GM21825 (cell line): Measurements from ENCODE around the gene ACADVL.

Source experiments
- ATAC-seq: cut with Tn5 transposase; IDR thresholded peaks from one replicate; pipeline ENCODE4 v1.9.1; 2021; ENCODE audit warnings: mild to moderate bottlenecking, moderate library complexity; ENCODE audit not compliant: unreplicated experiment

ACADVL gene

DNA sequence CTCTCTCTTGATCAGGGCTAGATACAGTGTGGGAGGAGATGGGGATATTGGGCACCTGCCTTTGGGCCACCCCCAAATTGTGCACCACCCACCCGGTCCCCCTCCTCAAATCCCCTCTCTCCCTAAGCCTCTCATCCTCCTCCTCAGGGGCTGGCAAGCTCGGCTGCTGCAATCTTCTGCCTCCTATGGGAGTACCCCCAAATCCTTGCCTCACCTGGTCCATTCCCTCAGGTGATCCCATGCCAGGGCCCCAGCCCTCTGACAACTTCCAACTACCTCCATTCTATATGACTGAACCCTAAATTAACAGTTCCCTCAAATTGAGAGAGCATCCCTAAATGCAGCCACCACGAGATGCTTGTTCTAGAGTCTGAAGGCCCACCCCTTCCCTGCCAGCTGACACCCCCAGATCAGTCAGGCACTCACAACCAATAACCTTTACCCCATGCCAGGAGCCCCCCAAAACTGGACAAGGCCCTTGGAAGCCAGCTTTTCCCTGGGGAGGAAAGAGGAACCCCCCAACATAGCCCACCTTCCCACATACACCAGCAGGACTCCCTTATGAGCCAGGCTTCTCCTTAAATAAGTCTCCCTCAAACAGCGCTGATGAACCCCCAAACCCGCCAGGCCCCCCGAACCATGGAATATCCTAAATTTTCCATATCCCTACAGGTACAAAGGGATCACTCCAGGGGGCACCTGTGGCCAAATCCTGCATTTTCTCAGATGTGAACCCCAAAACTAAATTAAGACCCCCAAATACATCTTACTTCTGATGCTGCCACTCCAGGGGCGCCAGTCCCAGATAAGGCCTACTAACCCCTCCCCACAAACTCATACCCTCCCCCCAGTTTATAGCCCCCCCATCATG lies 3.3 kb upstream of the ACADVL start:
- ATAC-seq: no peak

DNA sequence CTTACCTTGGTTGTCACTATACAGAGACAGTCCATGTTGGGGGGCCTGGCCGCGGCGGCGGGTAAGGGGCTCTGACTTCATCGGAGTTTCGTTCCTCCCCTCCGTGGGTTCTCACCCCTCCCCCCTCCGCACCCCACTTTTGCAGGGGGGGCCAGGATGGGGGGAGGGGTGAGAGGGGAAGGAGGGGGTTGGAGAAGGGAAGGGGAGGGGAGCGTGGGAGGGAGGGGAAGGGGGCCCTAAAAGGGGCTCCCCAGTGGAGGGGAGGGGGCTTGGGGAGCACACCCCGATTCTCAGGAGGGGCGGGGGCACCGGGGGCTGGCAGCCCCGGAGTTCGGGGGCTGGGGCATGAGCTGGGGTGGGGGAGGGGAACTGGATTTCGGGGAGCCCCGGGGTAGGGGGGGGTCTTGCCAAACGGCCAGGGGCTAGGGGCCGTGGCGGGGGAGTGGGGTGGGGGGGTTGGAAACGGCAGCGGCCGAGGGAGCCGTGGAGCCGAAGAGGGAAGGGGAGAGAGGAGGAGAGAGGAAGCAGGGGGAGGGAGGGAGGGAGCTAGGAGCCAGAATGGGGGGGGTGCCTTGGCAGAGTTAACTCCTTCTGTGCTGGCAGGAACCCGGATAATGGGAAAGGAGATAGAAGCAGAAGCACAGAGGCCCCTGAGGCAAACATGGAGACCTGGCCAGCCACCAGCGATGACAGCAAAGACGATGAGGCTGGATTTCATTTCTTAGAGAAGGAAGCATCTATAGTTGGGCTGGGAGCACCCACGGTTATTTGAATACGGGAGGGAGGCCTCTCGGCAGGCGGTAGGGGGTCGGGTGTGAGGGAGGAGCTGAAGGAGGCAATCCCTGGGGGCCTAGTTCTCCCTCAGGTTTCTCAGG lies 2.4 kb upstream of the ACADVL start:
- no peak for ATAC-seq

DNA sequence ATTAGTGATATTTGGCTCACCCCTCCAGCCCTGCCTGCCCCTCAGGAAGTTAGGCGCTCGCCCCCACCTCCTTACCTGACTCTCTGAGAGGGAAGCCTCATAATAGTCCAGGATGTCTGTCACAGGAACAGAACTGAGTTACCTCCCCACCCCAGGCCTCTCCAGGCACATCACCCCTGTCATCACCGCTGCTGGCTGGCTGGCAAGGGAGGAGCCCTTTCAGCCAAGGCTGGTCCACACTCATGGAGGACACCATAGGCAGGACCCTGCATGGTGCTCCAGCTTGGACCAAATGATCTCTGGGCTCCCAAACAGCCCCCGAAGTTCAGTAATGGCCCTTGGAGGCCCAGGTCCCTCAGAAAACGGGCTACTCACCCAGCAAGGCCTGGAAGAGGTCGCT lies 1.6 kb upstream of the ACADVL start:
- ATAC-seq: no peak

DNA sequence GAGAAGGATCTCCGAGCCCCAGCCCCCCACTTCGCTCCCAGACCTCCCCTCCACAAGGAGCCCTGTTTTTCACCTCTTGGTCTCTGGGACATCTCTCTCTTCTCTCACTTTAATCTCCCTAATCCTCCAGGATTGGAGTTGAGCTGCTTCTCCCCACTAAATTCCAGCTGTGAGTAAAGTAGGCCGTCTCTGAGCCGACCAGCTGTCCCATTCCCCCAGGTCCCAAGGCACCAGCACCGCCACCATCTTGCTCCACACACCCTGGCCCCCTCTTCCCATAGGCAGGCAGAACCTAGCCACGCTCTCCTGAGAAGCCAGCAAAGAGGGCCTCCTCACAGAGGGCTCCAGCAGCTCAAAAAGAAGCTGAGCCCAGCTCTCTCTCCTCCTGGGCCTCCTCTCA lies 980 bp upstream of the ACADVL start:
- no peak for ATAC-seq

DNA sequence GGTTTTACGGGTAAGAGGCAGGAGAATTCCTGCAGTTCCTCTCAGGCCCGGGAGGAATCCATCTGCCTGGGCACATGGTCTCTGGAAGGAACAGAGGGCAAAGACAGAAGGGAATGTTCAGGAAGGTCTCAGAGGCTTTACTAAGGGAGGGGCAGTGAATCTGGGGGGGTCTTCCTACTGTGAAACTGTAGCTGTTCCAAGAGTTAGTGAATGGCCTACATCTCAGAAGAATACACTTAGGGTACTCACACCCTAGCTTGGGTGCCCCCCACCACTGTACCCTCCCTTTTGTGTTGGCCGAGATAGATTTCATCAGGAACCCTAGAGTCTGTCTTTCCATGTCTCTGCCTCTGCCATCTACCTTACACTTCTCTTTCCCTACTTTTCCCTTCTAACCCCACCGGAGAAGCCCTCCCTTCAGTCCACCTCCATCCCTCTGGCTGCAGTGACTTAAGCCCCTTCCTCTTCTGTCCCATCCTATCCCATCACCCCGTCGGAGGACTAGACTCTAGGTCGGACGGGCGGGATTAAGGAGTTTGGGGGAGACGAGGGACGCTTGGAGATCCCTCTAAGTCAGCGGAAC lies 418 bp upstream of the ACADVL start:
- no peak for ATAC-seq

DNA sequence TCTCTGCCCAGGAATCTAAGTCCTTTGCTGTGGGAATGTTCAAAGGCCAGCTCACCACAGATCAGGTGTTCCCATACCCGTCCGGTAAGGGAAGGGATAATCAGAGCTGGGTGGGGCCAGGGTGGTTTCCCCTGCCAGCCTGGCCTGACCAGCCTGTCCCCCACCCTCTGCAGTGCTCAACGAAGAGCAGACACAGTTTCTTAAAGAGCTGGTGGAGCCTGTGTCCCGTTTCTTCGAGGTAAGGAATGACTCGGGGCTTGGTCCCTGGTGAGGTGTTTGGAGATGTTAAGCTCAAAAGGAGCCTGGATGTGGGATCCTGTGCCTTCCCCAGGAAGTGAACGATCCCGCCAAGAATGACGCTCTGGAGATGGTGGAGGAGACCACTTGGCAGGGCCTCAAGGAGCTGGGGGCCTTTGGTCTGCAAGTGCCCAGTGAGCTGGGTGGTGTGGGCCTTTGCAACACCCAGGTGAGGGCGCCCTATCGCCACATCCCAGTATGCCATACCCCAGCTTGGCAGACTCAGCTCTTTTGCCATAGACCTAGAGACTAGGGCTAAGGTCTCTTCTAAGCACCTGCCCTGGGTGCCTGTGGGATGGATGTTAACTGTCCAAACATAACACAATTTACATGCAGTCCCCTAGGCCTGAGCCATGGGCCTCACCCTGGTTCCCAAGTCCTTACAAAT lies 997 bp downstream of the ACADVL start:
- no peak for ATAC-seq

DNA sequence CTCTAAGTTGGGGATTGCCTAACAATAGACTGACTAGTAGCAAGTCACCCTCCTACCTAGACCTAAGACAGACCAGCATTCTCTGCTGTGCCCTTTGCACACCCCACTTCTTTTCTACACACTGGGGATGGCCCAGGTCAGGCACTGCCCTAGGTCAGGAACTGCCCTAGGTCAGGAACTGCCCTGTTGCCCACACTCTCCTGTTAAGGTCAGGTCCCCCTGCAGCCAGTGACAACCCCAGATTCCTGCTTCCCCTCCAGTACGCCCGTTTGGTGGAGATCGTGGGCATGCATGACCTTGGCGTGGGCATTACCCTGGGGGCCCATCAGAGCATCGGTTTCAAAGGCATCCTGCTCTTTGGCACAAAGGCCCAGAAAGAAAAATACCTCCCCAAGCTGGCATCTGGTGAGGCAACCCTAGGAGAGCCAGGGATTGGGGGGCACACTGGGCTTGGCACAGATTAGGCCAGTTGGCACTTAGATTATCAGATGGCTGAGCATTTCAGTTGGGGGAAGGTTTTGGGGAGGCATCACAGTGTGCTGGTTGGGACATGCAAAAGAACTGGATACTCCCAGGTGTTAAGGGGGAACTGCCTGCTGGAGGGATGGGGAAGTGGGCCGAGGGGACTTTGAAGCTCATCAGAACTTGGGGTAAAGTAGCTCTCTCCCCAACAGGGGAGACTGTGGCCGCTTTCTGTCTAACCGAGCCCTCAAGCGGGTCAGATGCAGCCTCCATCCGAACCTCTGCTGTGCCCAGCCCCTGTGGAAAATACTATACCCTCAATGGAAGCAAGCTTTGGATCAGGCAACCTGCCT lies 1.7 kb downstream of the ACADVL start:
- ATAC-seq: no peak

DNA sequence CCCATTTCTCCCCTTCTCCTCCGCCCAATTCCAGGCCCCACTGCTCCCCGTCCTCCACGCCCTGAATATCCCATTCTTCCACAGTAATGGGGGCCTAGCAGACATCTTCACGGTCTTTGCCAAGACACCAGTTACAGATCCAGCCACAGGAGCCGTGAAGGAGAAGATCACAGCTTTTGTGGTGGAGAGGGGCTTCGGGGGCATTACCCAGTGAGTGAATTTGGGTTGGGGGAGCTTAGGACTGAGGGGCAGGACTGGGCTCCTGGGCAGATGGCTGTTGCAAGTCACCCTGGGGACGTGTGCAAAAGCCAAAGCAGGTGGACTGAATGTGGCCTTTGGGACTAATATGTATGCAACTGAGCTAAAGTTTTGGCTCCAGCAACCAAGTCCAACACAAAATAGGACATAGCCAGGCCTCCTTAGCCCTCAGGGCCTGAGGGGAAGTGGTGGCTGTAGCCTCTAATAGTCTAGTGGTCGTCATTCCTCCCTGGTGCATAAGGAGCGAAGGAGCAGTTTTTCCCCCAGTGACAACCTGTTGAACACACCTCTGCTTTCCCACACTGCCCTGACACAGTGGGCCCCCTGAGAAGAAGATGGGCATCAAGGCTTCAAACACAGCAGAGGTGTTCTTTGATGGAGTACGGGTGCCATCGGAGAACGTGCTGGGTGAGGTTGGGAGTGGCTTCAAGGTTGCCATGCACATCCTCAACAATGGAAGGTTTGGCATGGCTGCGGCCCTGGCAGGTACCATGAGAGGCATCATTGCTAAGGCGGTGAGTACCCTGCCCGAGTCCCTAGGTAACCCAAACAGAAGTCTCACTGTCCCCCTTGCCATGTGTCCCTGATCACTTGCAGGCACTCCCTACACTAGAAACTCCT lies 2.6 kb downstream of the ACADVL start:
- ATAC-seq: no peak

DNA sequence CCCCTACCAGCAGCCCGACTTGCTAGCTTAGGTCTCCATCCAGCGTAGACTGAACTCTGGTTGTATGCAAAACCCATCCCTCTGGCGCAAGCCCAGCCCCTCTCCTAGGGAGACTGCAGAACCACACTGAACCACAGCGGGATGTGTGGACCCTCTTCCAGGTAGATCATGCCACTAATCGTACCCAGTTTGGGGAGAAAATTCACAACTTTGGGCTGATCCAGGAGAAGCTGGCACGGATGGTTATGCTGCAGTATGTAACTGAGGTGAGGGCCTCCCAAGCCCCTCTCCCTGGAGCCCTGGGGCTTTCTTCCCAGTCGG lies 3.2 kb downstream of the ACADVL start:
- no peak for ATAC-seq

DNA sequence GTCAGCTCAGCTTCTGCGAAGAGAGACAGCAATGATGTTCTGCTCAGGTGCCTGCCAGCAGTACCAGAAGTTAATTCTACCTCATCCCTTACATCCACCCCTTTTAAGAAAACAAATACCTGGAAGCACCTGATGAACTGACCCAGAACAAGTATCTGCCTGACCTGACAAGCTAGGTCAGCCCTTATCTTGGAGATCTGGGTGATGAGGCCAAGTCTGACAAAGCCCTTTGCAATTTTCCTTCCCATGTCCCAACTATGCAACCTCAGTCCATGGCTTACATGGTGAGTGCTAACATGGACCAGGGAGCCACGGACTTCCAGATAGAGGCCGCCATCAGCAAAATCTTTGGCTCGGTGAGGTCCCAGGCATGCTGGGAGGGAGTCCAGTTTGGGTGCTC lies 3.6 kb downstream of the ACADVL start:
- no peak for ATAC-seq

DNA sequence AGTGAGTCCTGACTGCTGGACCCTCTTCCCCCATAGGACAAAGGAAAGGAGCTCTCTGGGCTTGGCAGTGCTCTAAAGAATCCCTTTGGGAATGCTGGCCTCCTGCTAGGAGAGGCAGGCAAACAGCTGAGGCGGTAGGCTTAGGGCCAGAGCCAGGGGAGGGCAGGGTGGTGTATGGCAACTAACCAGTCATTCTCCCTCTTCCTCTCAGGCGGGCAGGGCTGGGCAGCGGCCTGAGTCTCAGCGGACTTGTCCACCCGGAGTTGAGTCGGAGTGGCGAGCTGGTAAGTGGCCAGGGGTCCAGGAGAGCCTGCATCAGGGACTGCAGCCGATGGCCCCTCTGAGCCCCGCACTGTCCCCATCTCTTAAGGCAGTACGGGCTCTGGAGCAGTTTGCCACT lies 4.4 kb downstream of the ACADVL start:
- no peak for ATAC-seq

DNA sequence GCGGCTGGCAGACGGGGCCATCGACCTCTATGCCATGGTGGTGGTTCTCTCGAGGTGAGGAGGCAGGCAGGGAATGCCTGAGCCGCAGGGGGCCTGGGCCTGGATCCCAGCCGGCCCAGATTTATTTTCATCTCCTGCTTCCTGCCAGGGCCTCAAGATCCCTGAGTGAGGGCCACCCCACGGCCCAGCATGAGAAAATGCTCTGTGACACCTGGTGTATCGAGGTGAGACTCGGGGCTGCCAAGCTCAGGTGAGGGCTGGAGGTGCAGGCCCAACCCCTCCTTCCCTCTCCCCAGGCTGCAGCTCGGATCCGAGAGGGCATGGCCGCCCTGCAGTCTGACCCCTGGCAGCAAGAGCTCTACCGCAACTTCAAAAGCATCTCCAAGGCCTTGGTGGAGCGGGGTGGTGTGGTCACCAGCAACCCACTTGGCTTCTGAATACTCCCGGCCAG lies 4.9 kb downstream of the ACADVL start:
- ATAC-seq: no peak

DNA sequence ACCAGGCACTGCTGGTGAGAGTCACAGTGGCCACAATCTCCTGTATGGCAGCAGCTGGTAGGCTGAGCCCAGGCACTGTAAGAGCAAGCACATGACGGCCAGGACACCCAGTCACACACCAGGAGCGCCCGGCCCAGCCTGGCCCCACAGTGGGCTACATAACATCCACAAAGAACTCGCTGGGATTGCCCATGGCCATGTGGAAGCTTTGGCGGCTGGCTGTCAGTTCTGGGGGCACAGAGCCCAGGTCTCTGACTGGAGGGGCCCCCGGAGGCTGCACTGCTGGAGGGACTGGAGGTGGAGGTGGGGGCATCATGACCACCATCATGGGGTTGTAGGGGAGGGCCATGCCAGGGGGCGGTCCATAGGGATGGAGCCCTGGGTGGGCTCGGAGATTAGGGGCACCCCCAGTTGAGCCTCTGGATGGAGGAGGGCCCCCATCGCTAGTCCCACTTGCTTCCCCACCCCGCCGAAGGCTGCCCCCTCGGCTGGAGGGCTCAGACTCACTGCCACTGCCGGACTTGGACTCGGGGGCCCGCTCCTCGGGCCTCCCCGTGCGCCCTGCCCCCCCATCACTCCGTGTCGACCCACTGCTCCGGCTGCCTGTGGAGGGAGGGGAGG lies 6.1 kb downstream of the ACADVL start:
- no peak for ATAC-seq

DNA sequence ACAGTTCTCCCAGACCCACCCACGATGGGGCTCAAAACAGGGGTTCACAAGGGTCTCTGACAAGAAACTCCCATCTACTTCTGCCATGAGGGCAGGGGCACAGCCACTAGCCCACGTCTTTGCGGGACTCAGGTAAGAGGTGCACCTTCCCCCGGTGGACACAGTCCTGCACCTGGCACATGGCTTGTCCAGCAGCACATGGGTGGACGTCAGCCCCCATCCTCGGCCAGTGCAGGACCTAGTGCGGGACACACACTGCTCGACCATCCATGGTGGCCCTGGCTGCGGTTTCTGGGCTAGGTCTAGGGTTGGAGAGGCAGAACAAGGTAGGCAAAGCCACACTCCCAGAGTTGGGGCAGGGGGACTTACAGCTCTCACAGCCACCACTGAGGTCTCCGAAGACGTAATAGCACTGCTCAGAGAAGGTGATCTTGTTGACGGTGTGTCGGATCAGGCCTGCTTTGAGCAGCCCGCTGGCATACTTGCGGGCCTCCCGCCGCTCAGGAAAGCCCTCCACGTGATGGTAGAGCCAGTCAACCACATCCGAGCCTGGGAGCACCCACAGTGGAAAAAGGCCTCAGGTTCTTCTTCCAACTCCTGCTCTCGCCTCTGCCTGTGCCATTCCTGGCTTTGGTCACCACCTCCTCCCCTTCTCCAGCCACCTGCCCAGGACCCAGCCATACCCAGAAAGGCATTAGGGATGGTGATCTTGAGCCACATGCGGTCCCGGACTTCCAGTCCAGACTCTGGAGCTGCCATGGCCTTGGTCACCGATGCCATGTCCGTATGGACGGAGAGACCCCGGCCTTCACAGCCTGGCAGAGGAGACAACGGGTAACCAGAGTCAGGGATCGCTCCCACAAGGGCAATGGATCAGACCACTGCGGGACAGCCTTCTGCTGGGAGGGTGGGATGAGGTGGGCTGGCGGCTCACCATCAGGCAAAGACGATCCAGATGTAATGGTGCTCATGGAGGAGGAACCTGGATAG lies 7.3 kb downstream of the ACADVL start:
- ATAC-seq: no peak

DNA sequence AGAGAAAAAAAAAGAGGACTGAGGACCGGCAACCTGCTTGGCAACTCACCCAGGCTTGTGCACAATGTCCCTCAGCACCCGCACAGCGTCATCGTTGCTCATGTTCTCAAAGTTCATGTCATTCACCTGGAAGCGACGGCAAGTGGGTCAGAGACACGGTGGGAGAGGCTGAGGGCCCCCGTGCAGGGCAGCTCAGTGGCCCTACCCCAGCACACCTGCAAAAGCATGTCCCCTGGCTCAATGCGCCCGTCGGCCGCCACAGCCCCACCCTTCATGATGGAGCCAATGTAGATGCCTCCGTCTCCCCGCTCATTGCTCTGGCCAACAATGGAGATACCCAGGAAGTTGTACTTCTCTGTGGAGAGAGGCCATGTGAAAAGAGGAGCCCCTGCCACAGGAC lies 9.2 kb downstream of the ACADVL start:
- ATAC-seq: no peak

DNA sequence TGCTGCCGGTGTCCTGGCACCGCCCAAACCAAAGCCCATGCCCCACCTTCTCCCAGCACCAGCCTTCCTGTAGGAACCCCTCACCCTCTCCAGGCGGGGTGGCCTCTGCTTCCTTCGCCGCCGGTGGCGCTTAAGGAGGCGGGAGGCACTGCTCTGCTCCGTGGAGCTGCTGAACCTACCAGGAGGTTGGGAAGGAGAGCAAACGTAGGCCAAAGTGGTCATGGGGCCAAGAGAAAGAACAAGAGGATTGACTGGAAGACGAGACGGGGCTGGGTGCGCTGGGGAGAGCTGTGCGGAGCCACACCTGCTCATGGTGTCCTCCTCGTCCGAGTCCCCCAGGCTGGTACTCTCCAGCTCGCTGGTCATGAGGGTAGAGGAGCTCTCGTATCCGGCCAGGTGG lies 9.8 kb downstream of the ACADVL start:
- ATAC-seq: no peak

DNA sequence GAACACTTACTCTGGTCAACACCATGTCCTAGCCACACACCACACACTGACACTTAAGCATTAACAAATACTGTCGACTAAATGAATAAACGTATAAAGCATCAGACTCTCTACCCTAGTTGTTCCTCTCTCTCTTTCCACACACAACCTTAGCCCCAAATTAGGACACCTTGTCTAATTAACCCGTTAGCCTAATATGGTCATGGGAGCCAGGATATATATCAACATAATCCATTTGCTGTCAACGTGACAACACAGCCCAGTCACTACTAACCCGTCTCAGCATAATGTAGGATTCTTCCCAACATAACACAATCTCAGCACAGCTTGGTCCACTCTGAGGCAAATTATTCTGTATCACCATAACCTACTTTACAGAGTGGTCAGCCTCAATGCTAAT lies 12.4 kb downstream of the ACADVL start:
- no peak for ATAC-seq

DNA sequence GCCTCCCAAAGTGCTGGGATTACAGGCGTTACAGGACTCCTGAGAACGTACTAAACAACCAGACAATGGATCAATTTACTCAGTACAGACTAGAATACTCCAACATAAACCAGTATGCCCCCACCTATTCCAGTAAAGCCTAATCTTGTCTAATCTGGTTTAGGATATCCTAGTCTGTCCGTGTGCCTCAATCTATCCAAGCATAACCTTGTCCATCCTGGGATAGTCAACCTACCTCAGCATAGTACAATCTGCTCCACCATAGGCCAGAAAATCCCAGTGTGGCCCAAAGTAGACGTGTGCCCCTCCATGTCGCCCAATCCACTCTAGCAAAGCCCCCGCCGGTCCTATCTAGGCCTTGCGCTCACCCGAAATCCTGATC lies 14.0 kb downstream of the ACADVL start:
- ATAC-seq: no peak
